ENCODE data around the gene PIK3R1.

- TF ChIP-seq CTCF (IDR thresholded peaks at IDR 0.05; ENCODE audit: low read depth, low read length, poor library complexity, severe bottlenecking) (no peak), EZH2phosphoT487 (IDR thresholded peaks at IDR 0.05; ENCODE audit: borderline replicate concordance, low read length) (no peak)
Observed at GRCh38 chr5:68220260-68220659, 4.7 kb downstream of the PIK3R1 start.
